HG03354 (cell line): ENCODE data around the gene UGT1A10.
"Not testable (repeated sequence)": the region's sequence is repeated elsewhere in the genome, so short reads cannot be mapped to it uniquely, and the experiment has no call there.

Source experiments
- ATAC-seq: cut with Tn5 transposase; IDR thresholded peaks from one replicate; pipeline ENCODE4 v1.9.1; 2021; ENCODE audit warnings: mild to moderate bottlenecking; ENCODE audit not compliant: unreplicated experiment, poor library complexity, severe bottlenecking

UGT1A10 gene

GRCh38 chr2:233689501-233689900 is 53.3 kb downstream of the UGT1A10 start:
- ATAC-seq, result no peak

- ATAC-seq, result no peak
Measured at GRCh38 chr2:233690444-233690843, 54.2 kb downstream of the UGT1A10 start.

- no peak for ATAC-seq
Measured at GRCh38 chr2:233691443-233692433, 55.5 kb downstream of the UGT1A10 start.

- ATAC-seq, result no peak
Measured at GRCh38 chr2:233692648-233693047, 56.4 kb downstream of the UGT1A10 start, which contains the start of gene UGT1A6. Gene UGT1A6, plus strand, starts transcription at chr2:233692890. Its CDS starts 115 bp downstream, at chr2:233693005.

GRCh38 chr2:233693963-233694362 is 57.7 kb downstream of the UGT1A10 start:
- ATAC-seq, result no peak

GRCh38 chr2:233698740-233699139 is 62.5 kb downstream of the UGT1A10 start:
- ATAC-seq, result no peak

- ATAC-seq, result no peak
Measured at GRCh38 chr2:233699424-233700027, 63.3 kb downstream of the UGT1A10 start.

- no peak for ATAC-seq
Measured at GRCh38 chr2:233700028-233700635, 63.9 kb downstream of the UGT1A10 start.

- not testable (repeated sequence) for ATAC-seq
Measured at GRCh38 chr2:233700842-233701241, 64.6 kb downstream of the UGT1A10 start.

GRCh38 chr2:233702238-233702637 is 66.0 kb downstream of the UGT1A10 start:
- no peak for ATAC-seq

- no peak for ATAC-seq
Measured at GRCh38 chr2:233705911-233706506, 69.8 kb downstream of the UGT1A10 start.

- ATAC-seq, result no peak
Measured at GRCh38 chr2:233706720-233707119, 70.5 kb downstream of the UGT1A10 start.

- ATAC-seq, result no peak
Measured at GRCh38 chr2:233707940-233708644, 71.8 kb downstream of the UGT1A10 start.

GRCh38 chr2:233708942-233709341 is 72.7 kb downstream of the UGT1A10 start:
- no peak for ATAC-seq

GRCh38 chr2:233711312-233712008 is 75.2 kb downstream of the UGT1A10 start:
- ATAC-seq, result peak; percentile 74

GRCh38 chr2:233712611-233713261 is 76.5 kb downstream of the UGT1A10 start, which contains the start of gene UGT1A5:
Gene UGT1A5, plus strand, starts transcription at chr2:233712907. Its CDS starts 85 bp downstream, at chr2:233712992.
- no peak for ATAC-seq

GRCh38 chr2:233713262-233713615 is 77.0 kb downstream of the UGT1A10 start:
- no peak for ATAC-seq

GRCh38 chr2:233714121-233714520 is 77.9 kb downstream of the UGT1A10 start:
- no peak for ATAC-seq
